HG02763 (cell line): ENCODE results near the gene CERK.
"Not testable (repeated sequence)": the region's sequence is repeated elsewhere in the genome, so short reads cannot be mapped to it uniquely, and the experiment has no call there.

ENCODE experiments used
- ATAC-seq: cut with Tn5 transposase; IDR thresholded peaks from one replicate; pipeline ENCODE4 v1.9.1; 2021; ENCODE audit warnings: mild to moderate bottlenecking, moderate library complexity; ENCODE audit not compliant: unreplicated experiment

Gene CERK

DNA sequence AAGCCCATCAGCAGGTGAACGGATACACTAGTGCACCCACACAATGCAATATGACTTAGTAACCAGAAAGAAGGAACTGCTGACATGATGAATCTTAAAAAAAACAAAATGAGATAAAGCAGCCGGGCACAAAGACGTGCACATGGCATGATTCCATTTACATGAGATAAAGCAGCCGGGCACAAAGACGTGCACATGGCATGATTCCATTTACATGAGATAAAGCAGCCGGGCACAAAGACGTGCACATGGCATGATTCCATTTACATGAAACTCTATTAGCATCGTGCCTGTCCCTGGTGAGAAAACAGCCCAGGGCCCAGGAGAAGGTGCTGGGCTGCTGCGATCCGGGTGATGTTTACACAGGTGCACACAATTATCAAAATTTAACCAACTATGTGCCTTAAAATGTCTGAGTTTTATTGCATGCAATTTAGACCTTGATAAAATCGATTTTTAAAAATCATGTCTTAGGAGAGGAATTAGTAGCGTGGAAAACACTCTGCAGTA lies 3.8 kb downstream of the CERK start:
- ATAC-seq, result not testable (repeated sequence)

DNA sequence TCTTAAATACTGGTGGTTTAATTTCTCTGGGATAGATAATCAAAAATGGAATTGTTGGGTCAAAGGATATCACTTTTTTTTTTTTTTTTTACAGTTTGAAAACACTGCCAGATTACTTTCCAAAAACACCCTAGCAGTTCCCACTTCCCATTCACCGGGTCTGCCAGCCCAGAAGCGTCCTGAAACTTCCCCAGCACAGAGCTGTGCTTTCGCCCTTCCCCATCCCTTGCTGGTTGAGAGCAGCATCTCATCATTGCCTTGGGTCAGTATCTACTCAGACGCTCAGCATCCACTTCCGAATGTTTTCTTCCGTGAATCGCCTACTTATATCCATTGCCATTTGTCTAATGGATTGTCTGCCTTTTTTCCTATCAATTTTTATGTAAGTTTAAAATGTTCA lies 5.5 kb downstream of the CERK start:
- ATAC-seq, result no peak

DNA sequence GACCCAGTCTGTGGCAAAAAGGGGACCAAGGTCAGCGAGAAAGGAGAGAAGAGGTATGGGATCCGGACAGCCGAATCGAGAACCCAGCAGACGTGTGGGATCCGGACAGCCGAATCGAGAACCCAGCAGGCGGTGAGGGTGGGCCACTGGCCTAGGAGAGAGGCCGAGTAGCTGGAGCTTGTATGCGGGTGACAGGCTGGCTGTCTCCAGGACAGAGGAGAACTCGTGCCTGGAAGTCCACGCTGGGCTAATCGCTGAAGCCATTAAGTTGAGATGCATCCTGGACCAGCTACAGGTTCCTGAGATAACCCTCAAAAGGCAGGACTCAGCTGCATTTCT lies 6.0 kb downstream of the CERK start:
- ATAC-seq, result no peak

DNA sequence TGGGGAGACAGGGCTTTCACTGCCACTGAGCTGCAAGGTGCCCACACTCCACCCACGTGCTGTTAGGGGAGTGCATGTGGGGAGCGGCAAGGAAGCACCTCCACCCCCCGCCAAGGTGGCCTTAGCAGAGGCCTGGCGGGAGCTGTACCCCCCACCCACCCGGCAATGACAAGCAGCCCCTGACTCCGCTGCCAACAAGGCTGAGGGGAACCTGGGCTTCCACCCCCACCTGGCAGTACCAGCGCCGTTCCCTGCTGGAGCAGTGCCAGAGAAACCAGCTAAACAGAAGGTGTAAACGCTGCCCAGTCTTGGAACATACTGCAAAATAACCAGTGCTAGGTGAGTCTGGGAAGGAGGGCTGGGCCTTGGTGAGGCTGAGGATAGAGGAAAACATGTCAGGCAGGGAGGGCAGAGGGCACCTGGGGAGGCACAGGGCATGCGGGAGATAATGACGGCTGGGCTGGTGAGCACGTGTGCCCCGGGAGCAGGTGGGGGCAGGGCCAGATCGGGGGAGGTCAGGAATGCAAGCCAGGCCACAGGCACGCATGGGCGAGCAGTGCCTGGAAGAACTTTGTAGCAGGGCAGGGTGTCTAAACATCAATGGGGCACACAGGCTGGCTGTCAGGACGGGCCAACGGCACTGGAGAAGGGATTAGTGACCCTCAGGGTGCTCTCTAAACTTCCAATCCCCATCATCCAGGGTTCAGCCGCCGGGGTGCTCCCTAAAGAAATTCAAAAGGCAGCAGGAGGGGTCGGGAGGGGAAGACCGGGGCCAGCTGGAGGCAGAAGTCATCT lies 6.6 kb downstream of the CERK start:
- ATAC-seq, result no peak

DNA sequence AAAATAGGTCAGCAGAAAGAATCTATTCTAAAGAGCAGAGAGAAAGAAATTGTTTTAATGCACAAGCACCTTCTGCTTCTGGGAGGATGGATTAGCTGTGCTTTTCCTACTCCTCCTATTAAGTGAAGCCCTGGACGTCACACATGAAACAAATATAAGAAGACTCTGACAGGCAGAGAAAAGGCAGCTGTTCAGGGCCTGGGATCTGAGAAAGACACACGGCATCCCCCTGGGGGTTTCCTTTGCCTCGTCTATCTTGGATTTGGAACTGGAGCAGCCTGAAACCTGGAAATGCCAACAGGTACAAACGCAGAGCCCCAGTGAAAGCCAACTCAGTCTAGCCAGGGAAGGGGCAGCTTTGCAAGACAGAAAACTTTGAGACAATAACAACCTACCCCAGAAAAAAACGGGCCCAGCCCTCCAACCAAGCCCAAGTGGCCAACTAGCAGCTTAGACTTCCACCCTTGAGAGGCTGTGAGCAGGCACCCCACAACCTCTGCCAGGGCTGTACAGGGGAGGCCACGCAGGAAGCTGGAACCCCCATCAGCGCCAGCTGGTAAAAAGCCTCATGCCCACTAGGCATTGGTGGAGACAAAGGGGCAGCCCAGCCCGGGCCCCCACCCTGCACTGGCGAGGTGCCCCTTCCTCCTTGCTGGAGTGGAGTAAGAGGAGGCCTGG lies 7.3 kb downstream of the CERK start:
- ATAC-seq, result no peak

DNA sequence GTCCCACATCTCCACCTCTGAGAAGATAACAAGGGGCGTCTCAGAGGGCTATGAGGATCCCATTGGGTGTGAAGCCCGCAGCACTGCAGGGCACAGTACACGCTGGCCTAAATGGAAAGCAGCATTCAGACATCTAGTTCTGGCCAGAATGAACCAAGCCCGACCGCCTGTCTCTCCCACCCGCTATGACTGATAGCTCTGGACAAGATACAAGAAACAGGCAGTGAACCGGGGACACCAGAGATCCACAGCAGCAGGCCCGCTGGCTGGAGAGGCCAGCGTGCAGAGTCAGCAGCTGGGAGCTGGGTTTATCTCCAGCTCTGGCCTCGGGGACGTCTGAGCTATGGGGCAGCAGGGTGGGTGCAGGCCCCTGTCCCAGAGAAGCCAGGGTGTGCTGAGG lies 9.6 kb downstream of the CERK start:
- no peak for ATAC-seq

DNA sequence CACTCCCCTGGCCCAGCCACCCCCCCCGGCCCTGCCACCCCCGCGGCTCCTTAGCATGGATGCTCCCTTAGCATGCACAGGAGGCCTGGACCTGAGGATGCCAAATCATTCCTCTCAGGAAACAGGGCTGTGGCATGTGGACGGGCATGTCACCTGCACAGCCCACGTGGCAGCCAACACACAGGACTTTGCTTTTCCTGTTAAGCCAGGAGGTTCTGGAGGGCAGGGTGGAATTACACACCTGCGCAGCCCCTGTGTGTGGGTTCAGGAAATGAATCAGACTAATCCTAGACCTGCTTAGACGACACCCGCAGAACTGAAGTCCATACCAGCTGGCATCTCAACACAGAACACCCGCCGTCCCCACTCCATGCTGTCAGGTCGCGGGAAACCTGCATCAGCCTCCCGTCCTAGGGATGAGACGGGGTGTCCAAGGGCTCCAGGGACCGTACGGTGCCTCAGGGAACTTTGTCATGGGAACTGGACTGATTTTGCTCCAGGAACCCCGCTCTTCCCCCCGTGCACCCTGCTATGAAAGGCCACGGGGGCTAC lies 10.2 kb downstream of the CERK start:
- ATAC-seq, result no peak

DNA sequence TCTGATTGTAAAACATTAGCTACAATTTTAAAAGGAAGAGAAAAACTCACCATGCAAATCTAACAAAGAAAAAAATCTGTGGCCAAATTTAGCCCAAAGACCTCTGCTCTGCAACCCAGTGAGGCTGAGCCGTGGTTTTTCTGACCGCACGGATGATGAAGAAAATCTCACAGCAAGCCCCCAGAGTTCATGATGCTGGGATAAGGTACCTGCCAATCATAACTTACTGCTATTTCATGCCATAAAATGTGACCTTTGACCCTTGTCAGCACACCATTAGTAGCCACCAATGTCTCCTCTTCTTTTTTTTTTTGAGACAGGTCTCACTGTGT lies 11.1 kb downstream of the CERK start:
- no peak for ATAC-seq

DNA sequence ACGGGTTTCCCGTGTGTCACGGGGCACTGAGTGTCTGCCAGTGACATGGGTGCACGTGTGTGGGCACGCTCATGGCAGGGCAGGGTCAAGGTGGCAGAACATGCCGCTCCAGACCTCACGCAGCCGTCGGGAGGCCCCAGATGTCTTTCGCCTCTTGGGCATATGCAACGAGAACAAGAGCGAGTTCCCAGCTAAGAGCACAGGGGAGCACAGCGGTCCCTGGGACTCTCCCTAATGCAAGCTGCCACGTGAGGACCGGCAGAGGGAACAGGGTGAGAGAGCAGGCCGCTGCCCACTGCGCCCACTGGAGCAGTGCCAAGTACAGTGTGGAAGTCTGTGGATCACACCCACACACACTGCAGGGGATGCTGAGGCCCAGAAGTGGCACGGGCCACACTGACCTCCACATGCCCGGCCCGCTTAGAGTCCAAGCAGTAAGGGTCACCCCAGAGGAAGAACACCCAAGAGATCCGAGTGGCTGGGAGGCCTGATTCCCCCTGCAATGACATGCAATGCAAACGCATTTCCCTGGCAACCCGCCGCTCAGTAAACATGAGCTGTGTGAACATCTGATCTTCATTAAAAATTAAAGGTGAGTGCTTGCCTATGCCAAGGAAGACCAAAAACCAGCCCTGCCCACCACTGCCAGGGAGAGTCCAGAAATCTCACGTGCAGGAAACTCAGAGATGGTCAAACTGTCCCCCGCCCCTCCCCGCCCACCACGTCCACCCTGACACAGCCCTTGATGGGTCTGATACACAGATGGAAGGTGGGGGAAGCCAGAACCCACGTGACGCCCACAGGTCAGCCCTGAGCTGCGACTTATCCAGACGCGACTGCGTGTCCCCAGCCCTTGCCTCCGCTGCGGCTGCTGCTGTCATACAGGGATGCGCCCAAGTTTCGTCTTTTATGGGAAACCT lies 11.7 kb downstream of the CERK start:
- ATAC-seq, result no peak

DNA sequence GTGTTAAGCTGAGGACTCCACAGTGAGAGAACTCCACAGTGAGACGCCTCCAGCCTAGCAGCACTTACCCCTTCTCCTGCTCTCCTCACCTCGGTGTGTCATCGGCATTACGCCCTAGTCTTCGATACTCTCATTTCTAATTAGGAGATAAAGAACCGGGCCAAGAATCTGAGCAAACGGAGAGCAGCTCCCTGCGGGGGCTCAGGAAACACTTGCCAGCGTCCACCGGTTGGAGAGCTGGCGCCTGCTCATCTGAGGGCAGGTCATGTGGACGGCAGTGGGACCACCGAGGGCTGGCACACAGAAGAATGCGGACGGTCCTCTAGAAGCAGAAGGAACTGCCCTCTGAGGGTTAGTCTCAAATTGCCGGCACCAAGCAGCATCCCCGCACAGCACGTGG lies 13.0 kb downstream of the CERK start:
- ATAC-seq, result no peak

DNA sequence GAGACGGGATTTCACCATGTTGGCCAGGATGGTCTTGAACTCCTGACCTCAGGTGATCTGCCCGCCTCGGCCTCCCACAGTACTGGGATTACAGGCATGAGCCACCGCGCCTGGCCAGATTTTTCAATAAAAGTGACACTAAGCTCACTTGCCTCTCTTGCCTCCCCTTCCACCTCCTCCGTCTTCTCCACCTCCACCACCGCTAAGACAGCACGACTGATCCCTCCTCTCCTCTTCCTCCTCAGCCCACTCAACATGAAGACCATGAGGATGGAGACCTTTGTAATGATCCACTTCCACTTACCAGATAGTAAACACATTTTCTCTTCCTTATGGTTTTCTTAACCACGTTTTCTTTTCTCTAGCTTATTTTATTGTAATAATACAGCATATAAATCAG lies 14.2 kb downstream of the CERK start:
- no peak for ATAC-seq

DNA sequence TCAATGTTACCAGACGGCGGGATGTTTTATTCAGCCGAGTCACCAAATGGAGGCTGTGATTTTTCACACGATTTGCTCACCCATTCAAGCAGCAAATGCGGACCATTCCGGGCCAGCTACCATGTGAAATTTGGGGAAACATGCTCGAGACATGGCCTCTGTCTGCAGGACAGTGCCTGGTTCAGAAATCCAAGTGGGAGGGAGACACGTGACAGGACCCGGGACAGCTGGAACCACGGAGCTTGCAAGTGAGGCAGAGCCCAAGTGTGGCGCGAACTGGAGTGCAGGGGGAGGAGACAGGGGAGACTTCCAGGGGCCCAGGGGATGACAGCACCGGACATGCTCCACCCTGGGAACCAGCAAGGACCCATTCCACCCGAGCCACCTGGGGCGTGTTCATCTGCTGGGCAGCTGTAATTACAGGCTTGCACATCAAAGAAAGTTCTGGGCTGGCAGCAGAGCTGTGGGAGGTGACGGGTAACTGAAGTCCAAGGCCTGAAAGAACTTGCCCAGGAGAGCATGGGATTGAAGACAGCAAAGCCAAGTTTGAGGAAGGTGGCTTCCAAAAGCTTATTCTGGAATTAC lies 16.5 kb downstream of the CERK start:
- ATAC-seq, result no peak

DNA sequence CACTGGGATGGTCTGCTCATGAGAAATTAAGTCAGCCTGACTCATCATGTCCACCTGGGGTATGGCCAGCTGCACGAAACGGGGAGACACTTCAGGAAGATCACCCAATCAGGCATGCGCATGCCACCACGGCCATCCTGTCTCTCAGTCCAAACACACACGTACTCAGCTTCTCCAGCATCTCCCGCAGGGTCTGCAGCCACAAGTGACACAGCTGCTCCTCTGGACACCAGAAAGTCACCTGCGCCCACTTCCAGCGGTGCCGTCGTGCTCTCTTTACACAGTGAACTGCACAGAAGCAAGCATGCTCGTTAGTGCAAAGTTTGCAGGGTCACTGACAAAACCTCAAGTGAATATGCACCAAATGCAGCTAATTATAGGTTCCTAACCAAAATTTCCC lies 18.1 kb downstream of the CERK start:
- ATAC-seq, result no peak

DNA sequence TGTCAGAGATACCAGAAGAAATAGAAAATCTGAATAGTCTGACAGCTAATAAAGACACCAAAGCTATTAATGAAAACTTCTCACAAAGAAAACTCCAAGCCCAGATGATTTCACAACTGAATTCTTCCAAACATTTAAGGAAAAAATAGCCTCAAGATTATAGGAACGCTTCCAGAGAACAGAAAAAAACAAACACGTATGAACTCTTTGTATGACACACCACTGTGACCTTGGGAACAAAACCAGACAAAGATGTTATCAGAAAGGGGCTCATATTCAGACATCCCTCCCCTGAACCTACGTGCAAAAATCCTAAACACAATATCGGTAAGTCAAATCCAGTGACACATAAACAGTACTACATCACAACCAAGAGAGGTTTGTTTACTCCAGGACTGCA lies 23.5 kb downstream of the CERK start:
- ATAC-seq, result no peak

DNA sequence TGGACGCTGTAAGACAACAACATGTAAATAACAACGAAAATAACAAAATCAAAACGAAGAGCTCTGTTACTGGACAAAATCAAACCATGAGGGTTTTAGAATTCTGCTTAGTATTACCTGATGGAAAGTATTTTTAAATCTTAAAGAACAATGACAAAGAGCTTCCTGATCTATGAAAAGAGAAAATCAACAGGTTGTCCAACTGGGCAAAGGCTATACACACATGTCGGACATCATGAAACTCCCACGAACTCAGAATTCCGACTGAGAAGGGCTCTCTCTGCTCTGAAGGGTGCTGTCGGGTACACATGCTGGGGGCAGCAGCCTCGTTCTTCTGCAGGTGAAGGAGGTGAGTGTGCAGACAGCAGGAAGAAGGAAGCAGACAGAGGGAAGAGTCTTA lies 25.8 kb downstream of the CERK start:
- ATAC-seq, result no peak

DNA sequence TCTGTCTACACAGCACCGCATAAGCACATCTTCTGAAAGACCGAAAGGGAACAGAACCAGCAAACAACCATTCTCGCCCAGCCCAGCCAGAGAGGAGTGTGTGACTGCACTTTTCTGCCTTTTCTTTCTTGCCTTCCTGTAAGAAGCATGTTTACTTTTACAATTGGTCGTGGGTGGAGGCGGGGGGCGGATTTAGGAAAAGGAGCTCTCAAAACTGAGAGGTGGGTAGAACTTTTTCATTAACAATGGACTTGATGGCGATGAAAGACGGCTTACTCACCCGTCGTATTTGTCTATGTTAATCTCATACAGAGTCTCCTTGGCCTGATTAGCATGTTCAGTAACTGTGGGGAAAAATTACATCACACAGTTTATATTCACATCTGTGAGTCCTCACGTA lies 27.2 kb downstream of the CERK start:
- ATAC-seq, result no peak

DNA sequence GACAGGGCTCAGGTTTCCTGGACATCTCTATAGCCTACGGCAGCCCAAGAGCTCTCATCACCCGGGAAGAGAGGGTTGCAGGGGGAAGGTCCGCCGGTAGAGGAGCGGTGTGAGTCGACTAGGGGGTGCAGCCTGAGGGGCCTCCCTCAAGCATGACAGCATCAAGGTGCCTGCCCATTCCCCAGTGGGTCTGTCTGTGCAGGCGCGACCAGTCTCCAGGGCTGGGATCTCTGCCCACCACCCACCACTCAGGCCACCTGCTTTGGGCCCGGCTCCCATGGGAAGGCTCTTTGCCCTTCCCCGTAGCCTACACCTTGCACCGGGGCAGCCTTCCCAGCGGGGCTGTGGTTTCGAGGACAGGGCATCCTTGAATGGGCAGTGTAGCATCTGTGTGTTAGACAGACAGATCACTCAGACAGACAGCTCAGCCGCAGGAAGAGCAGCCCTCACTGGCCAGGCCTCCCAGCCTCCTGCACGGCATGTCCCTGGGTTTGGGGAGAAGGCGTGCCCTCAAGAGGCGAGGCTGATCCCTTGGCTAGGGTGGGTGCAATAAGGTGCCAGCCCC lies 29.2 kb downstream of the CERK start:
- no peak for ATAC-seq

DNA sequence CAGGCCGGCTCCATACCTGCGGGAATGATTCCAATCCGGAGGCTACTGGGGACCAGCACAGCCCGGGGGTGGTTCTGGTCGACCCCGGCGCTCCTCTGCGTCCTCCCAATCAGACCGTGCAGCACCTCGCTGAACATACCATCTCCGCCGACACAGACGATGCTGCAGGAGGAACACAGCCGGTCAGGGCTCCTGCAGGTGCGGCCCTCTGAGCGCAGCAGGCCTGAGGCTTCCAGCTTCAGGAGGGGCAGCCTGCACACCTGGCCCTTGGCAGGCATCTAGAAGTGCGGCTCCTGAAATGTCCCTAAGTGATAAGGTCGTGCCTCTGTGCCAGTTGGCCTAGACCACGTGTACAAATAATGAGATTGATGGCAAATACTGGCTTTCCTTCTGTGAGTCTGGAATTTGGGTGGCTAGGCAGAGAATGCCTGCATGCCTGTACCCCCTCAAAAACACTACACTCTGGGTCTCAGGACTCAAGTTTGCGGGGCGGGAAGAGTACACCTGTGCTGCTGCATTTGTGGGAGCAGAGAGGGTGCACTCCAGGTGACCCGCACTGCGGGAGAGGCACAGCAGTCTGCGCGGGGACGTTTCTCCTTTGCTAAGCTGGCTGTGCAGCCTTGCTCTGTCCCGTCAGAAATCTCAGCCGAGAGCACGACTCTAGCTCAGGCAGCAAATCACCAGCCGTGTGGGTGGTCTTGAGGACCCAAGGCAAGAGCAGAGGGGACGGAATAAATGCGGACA lies 30.1 kb downstream of the CERK start:
- ATAC-seq, result no peak

DNA sequence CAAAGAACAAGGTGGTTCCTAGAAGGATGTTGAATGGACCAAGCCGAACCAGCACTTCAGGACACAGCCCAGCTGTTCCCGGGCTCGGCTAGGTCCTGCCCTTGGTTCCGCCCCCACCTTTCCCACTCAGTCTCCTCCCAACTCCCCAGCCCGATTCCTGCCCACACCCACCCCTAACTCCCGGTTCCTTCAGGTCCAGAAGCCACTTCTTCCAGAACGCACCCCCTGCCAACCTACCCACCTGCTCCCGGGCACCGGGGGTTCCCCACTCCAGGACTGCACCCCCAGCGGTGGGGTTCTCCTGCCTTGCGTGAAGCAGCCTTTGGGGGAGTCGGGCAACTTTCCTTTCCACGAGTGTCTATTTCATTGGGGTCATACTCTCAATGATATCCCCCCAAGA lies 30.7 kb downstream of the CERK start:
- no peak for ATAC-seq

DNA sequence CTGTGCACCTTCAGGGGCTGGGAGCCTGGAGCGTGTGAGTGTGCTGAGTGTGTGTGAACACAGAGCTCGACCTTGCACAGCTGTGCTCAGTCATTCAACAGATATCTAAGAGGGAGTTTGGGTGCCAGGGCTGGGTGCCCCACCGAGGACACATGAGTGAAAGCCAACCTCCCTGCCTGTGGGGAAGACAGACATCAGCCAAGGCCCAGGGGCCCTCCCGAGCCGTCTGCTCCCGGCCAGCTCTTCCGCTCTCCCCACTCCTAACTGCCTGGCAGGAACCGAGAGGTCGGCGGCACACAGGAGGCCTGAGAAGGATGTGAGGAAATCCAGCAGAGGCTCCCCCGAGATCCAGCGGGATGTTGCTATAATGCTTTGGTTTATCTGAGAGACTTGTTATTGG lies 32.0 kb downstream of the CERK start:
- ATAC-seq, result no peak
